GM10847 (cell line): ENCODE data around the gene CYP3A5.

Source experiments
- POLR2A ChIP-seq: IDR thresholded peaks from 2 replicates; pipeline ENCODE4 v1.6.1; 2011; ENCODE audit not compliant: insufficient read length; ENCODE audit errors: extremely low read depth

CYP3A5 gene

DNA sequence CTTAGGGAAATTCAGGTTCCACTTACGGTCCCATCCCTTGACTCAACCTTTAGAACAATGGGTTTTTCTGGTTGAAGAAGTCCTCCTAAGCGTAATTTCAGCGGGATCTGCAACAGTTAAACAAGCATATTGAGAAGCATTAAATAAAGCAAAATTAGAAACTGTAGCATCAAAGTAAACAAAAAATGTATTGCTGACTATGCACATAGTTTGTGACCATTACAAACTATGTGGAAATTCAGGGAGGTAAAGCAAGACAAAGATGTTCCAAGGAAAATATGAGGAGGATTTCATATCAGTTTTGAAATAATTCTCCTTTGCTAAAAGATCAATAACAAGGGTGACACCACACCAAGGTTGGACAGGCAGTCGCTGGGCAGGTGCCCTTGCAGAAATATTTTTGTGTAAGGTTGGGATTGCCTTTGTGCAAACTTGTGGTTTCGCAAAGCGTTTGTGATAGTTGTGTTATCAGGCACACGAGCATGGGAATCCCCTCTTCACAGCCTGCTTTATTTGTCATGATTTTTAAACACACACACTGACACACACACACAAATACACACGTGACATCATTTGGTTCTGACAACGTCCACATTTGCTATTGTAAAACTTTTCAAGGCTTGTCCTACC is 5.4 kb upstream of the CYP3A5 start:
- no peak for TF ChIP-seq POLR2A

DNA sequence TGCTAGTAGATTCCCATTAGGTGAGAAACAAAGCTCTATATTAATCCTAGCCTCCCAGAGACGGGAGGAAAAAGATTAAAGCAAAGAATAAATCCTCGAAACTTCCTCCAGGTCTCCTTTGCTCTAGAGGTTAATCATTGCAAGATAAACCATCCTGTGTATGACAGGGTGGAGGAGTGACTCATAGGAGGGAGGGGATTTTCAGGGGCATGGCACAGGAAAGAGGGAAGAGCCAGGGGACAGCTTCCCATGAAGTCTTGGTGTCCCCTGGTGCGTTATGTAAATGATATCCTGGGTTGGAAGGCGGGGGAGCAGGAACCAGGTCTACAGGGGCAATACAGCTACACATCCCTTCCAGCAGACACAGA is 780 bp downstream of the CYP3A5 start:
- no peak for TF ChIP-seq POLR2A

DNA sequence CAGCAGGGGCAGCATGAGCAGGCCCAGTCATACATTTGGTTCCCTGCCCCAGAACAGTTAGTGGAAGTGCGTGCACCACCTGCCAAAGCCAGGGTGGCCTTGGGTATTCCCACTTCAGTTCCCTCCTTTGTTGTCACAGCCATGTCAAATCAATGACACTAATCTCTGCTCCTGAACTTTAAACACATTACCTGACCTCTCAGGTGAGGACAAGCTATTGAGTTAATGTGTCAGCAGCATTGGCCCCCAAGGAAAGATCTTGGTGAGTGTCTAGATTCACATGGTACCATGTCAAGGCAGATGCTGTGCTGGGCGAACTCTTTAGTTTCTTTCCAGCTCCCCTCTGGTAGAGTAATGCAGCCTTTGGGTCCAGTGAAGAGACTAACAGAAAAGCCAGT is 2.1 kb downstream of the CYP3A5 start:
- TF ChIP-seq POLR2A = no peak

DNA sequence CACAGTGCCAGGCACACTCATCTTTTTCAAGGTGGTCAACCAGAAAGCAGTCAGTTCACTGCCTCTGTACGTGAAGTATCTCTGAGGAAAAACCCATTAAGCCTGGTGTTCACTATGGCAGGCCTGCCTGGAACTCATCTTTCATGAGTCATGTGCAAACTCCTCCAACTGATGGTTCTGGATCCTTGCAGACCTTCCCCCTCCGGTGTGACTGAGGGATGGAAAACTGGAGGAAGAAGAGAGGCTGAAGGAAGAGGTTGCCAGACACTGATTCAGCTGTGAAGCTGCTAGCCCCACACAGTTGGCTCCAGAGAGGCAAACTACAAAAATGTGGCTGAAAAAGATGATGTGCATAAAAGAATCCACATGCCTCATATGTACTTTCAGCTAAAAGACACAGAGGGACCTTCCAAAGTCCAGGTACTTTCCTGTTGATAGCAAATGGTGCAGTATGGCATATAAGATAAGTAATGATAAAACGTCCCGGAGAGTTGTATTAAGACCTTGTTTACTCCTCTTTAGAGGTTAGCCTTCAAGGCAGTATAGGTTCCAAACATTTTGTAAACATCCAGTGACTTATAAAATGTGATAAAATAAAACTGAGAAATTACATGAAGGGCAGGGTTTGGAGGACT is 2.7 kb downstream of the CYP3A5 start:
- no peak for TF ChIP-seq POLR2A

DNA sequence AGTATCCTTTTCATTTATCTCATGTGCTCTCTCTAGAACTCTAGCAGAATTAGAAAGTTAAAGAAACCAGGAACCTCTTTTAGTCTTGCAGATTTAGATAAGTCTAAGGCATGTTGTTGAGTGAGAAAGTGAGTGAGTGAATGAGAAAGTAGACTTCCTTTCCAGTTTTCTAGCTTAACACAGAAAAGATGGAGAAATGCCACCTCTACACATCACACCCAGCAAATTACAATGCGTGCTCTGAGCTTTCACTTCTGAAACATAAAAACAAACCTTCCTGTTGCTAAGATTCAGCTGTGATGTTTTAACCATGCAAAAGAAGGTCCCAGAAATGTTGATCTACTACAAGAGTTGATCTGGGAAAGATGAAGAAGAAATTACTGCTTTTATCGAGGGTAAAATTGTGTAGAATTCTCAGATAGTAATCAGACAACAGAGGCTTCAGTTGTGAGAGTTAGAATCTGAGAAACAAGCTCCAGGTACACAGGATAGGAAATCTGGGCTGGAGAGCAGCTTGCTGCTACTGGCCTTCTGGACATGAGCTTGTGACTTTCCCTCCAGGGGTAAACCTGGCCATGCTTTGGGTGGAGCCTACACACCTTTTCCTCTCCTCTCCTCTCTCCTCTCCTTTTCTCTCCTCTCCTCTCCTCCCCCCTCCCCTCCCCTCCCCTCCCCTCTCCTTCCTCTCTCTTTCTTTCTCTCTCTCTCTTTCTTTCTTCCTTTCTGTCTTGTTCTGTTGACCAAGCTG is 4.6 kb downstream of the CYP3A5 start:
- TF ChIP-seq POLR2A = no peak

DNA sequence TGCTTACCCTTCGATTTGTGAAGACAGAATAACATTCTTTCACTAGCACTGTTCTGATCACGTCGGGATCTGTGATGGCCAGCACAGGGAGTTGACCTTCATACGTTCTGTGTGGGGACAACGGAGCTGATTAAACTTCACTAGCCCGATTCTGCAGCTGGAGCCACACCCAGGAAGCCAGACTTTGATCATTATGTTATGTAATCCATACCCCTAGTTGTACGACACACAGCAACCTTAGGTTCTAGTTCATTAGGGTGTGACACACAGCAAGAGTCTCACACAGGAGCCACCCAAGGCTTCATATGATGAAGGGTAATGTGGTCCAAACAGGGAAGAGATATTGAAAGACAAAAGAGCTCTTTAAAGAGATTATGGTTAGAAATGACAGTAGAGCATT is 7.2 kb downstream of the CYP3A5 start:
- TF ChIP-seq POLR2A = no peak

DNA sequence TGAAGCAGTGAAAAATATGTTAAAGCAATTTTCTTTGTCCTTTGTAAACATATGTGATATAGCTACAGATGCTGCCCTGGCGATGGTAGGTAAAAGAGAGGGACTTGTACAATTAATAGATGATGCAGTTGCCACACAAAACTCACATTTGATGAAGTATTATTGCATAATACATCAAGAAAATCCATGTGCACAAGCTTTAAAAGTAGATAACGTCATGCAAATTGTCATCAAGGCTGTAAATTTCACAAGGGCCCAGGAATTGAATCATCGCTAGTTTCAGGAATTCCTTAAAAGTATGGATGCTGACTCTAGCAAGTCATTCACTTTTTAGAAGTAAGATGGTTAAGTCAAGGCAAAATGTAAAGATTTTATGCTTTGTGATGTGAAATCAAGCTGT is 10.0 kb downstream of the CYP3A5 start:
- TF ChIP-seq POLR2A = no peak

DNA sequence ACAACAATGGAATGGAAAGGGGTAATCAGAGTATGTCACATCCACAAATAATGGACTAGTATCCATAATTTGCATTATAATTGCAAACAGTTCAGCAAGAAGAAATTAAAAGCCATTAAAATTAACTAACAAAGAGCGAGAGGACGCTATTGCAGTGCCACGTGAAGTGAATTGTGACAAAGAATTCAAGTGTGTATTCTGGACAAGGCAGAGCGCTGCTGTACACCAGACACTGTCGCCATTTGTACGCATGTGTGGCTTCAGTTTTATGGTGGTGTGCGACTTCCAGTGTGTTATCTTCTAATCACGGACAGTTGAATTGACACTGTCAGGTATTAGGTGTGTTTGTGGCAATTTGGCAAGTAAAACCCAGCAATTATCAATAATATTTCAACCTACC is 11.3 kb downstream of the CYP3A5 start:
- no peak for TF ChIP-seq POLR2A

DNA sequence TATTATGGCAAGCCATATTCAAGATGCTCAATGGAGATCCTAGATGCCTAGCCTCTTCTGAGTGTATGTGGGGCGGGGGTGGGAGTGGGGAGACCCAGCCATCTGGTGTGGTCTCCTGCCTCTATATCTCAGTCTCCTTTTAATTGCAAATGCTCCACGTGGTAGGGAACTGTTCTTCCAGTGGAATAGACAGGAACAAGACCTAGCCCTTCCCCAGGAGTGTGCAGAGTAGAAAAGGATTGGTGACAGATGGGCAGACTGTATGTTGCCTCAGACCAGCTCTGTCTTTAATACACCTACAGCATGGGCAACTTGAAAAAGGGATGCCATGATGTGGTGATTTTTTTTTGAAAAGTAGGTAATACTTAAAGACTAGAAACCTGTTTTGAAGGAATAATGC is 12.6 kb downstream of the CYP3A5 start:
- TF ChIP-seq POLR2A = no peak

DNA sequence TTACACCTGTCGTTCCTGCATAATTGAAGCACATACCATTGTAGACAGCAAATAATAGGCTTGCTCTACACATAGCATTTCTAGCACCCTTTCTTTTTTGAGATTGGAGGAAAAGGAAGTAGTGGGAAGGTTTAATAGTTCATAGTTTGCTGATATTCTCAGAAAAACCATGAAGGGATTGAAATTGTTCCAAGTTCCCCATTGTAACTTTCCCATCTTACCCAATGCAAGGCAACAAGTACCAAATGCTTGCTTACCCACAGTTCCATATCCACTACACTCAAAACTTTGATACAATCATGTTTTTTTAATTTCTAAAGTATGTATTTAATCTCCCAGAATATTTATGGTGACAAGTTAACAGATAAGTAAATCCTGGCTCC is 13.8 kb downstream of the CYP3A5 start:
- no peak for TF ChIP-seq POLR2A

DNA sequence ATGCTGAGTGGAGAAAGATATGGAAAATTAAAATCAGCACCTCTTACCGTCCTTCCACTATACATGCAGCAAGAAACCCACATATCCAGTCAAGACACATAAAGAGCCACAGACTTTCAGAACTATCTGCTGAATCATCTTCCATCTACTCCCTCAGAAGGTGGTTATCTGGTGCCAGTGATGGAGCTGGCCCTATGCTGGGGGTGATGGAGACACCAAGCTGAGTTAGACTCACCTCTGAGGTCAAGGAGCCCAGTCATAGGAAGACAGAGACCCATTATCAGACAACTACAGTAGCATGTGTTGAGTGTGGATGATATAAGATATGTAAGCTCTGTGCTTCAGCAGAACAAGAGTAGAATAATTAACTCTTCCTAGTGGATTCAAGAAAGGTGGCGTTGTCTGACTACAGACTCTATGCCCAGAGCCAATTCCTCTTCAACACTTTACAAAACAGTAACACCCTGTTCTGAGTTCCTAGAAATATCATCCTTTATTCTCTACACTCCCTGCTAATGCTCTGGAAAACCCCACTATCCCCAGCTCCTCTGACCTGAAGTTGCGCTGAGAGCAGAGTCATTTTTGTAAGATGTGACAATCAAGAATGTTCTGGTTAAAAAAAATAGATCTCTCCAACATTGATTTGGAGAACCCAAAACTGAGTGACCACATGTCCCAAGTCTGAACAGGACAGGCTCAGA is 14.3 kb downstream of the CYP3A5 start:
- no peak for TF ChIP-seq POLR2A

DNA sequence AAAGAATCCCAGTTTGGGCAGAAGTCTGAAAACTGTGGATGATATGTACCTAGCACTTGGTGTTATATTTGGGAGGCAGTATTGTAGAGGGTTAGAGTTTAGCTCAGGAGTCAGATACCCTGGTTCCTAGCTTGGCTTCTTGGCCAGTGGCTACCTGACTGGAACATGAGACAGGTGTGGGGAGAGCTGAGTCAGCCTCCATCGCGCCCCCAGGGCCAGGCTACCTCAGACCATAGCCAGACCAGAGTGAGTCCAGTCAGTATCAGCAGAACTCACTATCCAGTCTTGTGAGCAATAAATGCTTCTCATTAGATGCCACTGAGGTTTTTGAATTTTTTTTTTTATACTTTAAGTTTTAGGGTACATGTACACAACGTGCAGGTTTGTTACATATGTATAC is 26.0 kb downstream of the CYP3A5 start:
- TF ChIP-seq POLR2A = no peak

DNA sequence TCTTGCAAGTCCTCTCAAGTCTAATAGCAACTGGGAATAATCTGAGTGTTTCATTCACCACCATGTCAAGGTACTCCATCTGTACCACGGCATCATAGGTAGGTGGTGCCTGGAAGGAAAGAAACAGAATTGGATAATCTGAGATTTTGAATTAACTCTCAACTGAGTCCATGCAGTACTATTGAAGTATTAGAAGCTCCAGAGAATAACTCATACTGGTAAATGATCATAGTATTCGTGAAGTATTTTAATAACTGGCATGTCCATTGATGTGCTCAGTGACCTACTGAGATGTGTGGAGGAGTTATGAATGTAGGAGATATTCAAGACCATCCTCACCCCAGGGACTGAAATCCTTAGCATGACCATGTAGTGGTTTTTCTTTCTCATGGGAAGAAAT is 27.1 kb downstream of the CYP3A5 start:
- no peak for TF ChIP-seq POLR2A

DNA sequence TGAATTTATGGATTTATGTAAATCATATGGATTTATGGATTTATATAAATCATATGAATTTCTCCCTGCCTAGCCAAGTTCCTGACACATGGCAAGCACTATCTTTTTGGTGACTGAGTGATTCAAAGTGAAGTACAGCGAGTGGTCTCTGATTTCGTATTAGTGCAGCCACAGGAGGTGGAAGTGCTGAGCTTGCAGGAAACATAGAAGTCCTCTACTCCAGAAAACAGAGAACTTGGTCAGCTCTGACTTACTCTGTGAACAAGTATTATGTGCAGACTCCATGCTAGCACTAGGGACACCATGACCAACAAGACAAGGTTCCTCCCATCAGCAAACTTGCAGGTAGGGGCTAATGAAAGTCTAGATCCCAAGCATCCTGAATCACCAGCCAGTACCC is 28.5 kb downstream of the CYP3A5 start:
- no peak for TF ChIP-seq POLR2A

DNA sequence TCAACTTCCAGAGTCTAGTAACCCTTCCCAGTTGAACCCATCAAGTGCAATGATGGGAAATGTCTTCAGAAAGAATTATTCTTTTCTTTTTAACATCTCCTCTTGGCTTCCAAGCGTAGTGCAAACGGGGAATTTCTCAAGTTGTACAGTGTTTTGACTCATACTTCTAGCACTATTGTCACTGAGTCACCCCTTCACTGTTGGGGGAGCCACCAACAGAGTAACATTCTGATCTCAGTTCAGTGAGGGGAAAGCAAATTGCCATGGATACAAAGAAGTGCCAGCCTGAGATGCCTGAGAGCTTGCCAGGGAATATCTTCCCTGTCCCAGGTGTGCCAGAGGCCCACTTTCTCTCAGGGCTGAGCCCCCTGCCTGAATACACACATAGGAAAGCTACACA is 31.0 kb downstream of the CYP3A5 start:
- no peak for TF ChIP-seq POLR2A

DNA sequence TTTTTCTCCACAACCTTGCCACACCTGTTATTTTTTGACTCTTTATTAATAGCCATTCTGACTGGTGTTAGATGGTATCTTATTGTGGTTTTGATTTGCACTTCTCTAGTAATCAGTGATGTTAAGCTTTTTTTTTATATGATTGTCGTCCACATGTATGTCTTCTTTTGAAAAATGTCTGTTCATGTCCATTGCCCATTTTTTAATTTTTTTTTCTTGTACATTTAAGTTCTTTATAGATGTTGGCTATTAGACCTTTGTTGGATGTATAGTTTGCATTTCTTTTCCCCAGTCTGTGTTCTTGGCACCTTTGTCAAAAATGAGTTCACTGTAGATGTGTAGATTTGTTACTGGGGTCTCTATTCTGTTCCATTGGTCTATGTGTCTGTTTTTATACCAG is 34.2 kb downstream of the CYP3A5 start:
- TF ChIP-seq POLR2A = no peak
